K562 (cell line): ENCODE results near the gene CAMK2B. TPM values are rescaled to one million over a fixed set of nuclear protein-coding genes. Genes with fewer than 3 reads are reported as not detected.

ENCODE experiments used
- ATAC-seq: fragments of 200-7000 bp; cut with Tn5 transposase; 3 replicates; pipeline ENCODE4 v1.9.1; 2020; ENCODE audit warnings: moderate library complexity
- BruUV-seq: library from RNA; stranded (reverse); fragments of 400-500 nt; replicated peaks from 2 replicates; lab custom pipeline; 2021; lab: Mats Ljungman, UMichigan
- CTCF ChIA-PET: fragments of 300-600 bp; formaldehyde crosslinking; extraction: SDS; loops from one replicate; lab custom pipeline; 2021; ENCODE audit warnings: low intra/inter-chr PET ratio; lab: Yijun Ruan, JAX
- POLR2A ChIA-PET: fragments of 300-600, 350-650 bp; sonication (Branson Sonifier 250); formaldehyde crosslinking; extraction: SDS; loops from one replicate; lab custom pipeline; 2021; ENCODE audit warnings: antibody characterized with exemption, inconsistent platforms; lab: Yijun Ruan, JAX
- DNase-seq, 4 experiments: peaks; one replicate each; pipeline versions ENCODE4 v3.0.0 to v3.0.0-alpha.2; 2011 to 2018; ENCODE audit warnings: low spot score in 3 of 4, mixed read lengths in 3 of 4; ENCODE audit errors: extremely low read depth in 1 of 4
- FAIRE-seq: peaks from 2 replicates; lab custom pipeline; 2011; peaks lifted over from hg19 to GRCh38; lab: Jason Lieb, UNC
- H2AFZ ChIP-seq: 2 replicates; pipeline ENCODE4 v1.6.0; 2011; ENCODE audit warnings: low read depth, low read length, control low read depth, inconsistent platforms
- H3K27ac ChIP-seq: fragments of 200-600 bp; 3 replicates; pipeline ENCODE4 v1.8.0; 2011; ENCODE audit warnings: low read depth, mild to moderate bottlenecking, control low read depth, inconsistent platforms, low read length, moderate library complexity, mixed read lengths; ENCODE audit errors: extremely low read depth
- H3K27me3 ChIP-seq, 2 experiments: fragments of 300-600 bp in 1 of 2; 2 replicates in 1 of 2; 3 replicates in 1 of 2; pipeline versions ENCODE4 v1.6.0 to v1.8.0; 2011; ENCODE audit warnings: inconsistent platforms in 2 of 2, low read length in 2 of 2, mild to moderate bottlenecking in 1 of 2, mixed read lengths in 1 of 2, moderate library complexity in 1 of 2; ENCODE audit not compliant: control insufficient read depth in 2 of 2, insufficient read depth in 2 of 2
- H3K36me3 ChIP-seq: fragments of 300-600 bp; 3 replicates; pipeline ENCODE4 v1.8.0; 2011; ENCODE audit warnings: mild to moderate bottlenecking, low read length, inconsistent platforms; ENCODE audit not compliant: control insufficient read depth, insufficient read depth
- H3K4me1 ChIP-seq, 2 experiments: fragments of 200-600 bp in 1 of 2; replicated peaks in 1 of 2; 2 replicates in 1 of 2; 3 replicates in 1 of 2; pipeline versions ENCODE4 v1.5.1 to v1.8.0; 2011; ENCODE audit warnings: inconsistent platforms in 2 of 2, low read length in 2 of 2, mild to moderate bottlenecking in 1 of 2, mixed read lengths in 1 of 2, moderate library complexity in 1 of 2; ENCODE audit not compliant: control insufficient read depth in 2 of 2, insufficient read depth in 2 of 2
- H3K4me2 ChIP-seq: 2 replicates; pipeline ENCODE4 v1.6.1; 2011; ENCODE audit warnings: low read length, control low read depth, inconsistent platforms, mixed read lengths; ENCODE audit not compliant: insufficient read depth
- H3K4me3 ChIP-seq: fragments of 200-600 bp; sonication (generic), shearing (Covaris generic); 2 replicates; pipeline ENCODE4 v1.5.1; 2016; ENCODE audit warnings: control low read depth, inconsistent platforms
- H3K79me2 ChIP-seq: fragments of 200-600 bp; 3 replicates; pipeline ENCODE4 v1.8.0; 2011; ENCODE audit warnings: low read length, inconsistent platforms; ENCODE audit not compliant: control insufficient read depth, insufficient read depth
- H3K9ac ChIP-seq, 2 experiments: 2 replicates each; pipeline versions ENCODE4 v1.6.0 to v1.6.1; 2011; ENCODE audit warnings: low read depth in 2 of 2, low read length in 2 of 2, control low read depth in 1 of 2, inconsistent platforms in 1 of 2, mild to moderate bottlenecking in 1 of 2, mixed read lengths in 1 of 2; ENCODE audit not compliant: insufficient read depth in 1 of 2
- H3K9me1 ChIP-seq: one replicate; pipeline ENCODE4 v1.6.0; 2011; ENCODE audit warnings: inconsistent platforms, mild to moderate bottlenecking, low read length, moderate library complexity; ENCODE audit not compliant: control insufficient read depth, insufficient read depth
- H3K9me3 ChIP-seq: replicated peaks from 2 replicates; pipeline ENCODE4 v1.5.1; 2011; ENCODE audit warnings: low read depth, low read length, inconsistent platforms; ENCODE audit not compliant: control insufficient read depth, insufficient read depth
- H4K20me1 ChIP-seq: replicated peaks from 2 replicates; pipeline ENCODE4 v1.6.1; 2011; ENCODE audit warnings: low read length, inconsistent platforms, mixed read lengths; ENCODE audit not compliant: control insufficient read depth, insufficient read depth
- FOXJ3 ChIP-seq: sonication (generic); formaldehyde crosslinking; IDR thresholded peaks from 2 replicates; pipeline ENCODE4 v1.4.0; 2020; ENCODE audit warnings: mild to moderate bottlenecking, missing genetic modification reagents
- GABPB2 ChIP-seq: fragments of 250-450 bp; sonication (Bioruptor Pico); conservative IDR thresholded peaks from 2 replicates; pipeline ENCODE4 v1.5.1; 2021; ENCODE audit warnings: mild to moderate bottlenecking
- NELFE ChIP-seq: IDR thresholded peaks from 2 replicates; pipeline ENCODE4 v1.6.1; 2011; ENCODE audit warnings: mild to moderate bottlenecking; ENCODE audit not compliant: insufficient read depth, insufficient read length
- ZNF79 ChIP-seq: fragments of 250-450 bp; sonication (Bioruptor Pico); IDR thresholded peaks from 2 replicates; pipeline ENCODE4 v1.4.0; 2020; ENCODE audit warnings: low read depth, mild to moderate bottlenecking, moderate library complexity
- WGBS: fragments of 100-300 bp; shearing (Covaris generic); methylation state at CpG from one replicate; pipeline ENCODE4 v1.1.6; 2016; ENCODE audit warnings: low coverage, mixed read lengths; ENCODE audit not compliant: insufficient coverage; ENCODE audit errors: missing lambda C conversion rate; 5-methylcytosine and 5-hydroxymethylcytosine counted together
- in situ Hi-C: fragments of 300-500 bp; cut with MboI; formaldehyde crosslinking; loops from 4 replicates; pipeline ENCODE4 v1.15.0; 2018; ENCODE audit warnings: inconsistent platforms, mixed read lengths
- intact Hi-C: fragments of 100-400 bp; cut with micrococcal nuclease; formaldehyde crosslinking; loops from 2 replicates; pipeline ENCODE4 v1.14.2; 2022
- polyA plus RNA-seq, 8 experiments: library from polyadenylated mRNA; depleted of rRNA in 4 of 8; stranded (reverse) in 5 of 8; unstranded in 3 of 8; fragments of >200 nt; fragmentation: Nextera tagmentation in 2 of 8; fragmentation: Illumina TruSeq in 1 of 8; extraction: Ambion mirVana in 2 of 8; extraction: Trizol in 1 of 8; gene quantifications; 2 replicates each; pipeline versions ENCODE4 v1.2.1 to v1.2.3, GENCODE V29; 2011 to 2014; ENCODE audit warnings: inconsistent platforms in 1 of 8, missing spikeins in 1 of 8
- total RNA-seq, 7 experiments: library from RNA; depleted of rRNA in 6 of 7; stranded (reverse); fragments of >200 nt in 6 of 7; fragmentation: Illumina TruSeq in 2 of 7; extraction: Trizol in 2 of 7; gene quantifications; 2 replicates each; pipeline versions ENCODE4 v1.2.1 to v1.2.3, GENCODE V29; 2011 to 2021; ENCODE audit warnings: low replicate concordance in 1 of 7
- TF ChIP-seq, protein P1 (sequence below): fragments of 200-400 bp; formaldehyde crosslinking; IDR thresholded peaks from 2 replicates; pipeline ENCODE4 v1.6.1; 2017; ENCODE audit warnings: mild to moderate bottlenecking, low read depth, low read length, moderate library complexity
- TF ChIP-seq, protein P2 (sequence below): fragments of 250-450 bp; sonication (Bioruptor Pico); IDR thresholded peaks from 2 replicates; pipeline ENCODE4 v1.4.0; 2020; ENCODE audit warnings: mild to moderate bottlenecking, moderate library complexity, borderline replicate concordance

The CAMK2B gene
- total and polyA plus RNA-seq, 9 of the 15 experiments (the other 6 are each of a cell fraction or from before 2014, with no cell fraction given): 0.04 to 0.09 (median 0.05) TPM; not detected in 4

DNA sequence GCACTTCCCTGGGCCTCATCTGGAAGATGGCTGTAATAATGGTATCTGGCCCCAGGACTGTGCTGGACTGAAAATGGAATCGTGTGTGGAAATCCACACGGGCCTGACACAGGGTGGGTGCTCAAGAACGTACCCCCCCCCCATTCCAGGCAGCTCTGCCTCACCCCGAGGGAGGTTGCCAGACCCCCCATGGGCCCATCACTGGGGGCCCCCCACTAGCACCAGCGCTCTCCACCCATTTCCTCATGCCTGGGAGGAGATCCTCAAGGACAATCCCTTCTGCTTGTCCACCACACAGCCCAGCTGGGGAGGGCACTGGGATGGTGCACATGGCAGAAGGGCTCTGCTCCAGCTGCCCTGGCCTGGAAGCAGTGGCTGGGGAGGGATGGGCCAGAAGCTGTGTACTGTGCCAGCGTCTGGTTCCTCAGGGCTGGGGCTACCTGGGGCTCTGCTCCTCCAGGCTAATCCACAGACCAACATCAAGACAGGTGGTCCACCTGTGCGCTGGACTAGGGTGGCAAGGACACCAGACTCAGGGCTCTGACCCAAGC is 55.4 kb downstream of the CAMK2B start:
- Histone ChIP-seq H3K4me2 (no peak overlapping the region), H3K9me1 (no peaks in the 10 kb centered on the region), H3K9ac (no peak overlapping the region; a peak in 1 of 4 replicates), H3K27me3 (peaks cover 39 to 85% of the 10 kb centered on the region in 2 experiments), H3K79me2 (no peaks in the 10 kb centered on the region), H3K9me3 (no peaks in the 10 kb centered on the region), H3K36me3 (no peaks in the 10 kb centered on the region), H3K4me1 (no peaks in the 10 kb centered on the region; a peak in 2 of 5 replicates), H3K27ac (no peak overlapping the region), H4K20me1 (peaks cover 3% of the 10 kb centered on the region; the same call in 1 of the 2 replicates), H3K4me3 (no peak overlapping the region), H2AFZ (no peak overlapping the region)
- intact Hi-C loops: no loop called here
- no TSS peak for BruUV-seq
- no peak for FAIRE-seq
- no peak for ATAC-seq
- ChIA-PET POLR2A (interaction anchor here (1.0 kb wide), 1 partner anchor 10 kb away, joined by 3 read pairs; no protein-coding TSS in a partner anchor), CTCF (no interaction called here)
- no peak for DNase-seq
- WGBS: 6% methylated on average over 5 of the region's 7 CpGs
- in situ Hi-C loops: no loop called here
- TF ChIP-seq, protein P1, sequence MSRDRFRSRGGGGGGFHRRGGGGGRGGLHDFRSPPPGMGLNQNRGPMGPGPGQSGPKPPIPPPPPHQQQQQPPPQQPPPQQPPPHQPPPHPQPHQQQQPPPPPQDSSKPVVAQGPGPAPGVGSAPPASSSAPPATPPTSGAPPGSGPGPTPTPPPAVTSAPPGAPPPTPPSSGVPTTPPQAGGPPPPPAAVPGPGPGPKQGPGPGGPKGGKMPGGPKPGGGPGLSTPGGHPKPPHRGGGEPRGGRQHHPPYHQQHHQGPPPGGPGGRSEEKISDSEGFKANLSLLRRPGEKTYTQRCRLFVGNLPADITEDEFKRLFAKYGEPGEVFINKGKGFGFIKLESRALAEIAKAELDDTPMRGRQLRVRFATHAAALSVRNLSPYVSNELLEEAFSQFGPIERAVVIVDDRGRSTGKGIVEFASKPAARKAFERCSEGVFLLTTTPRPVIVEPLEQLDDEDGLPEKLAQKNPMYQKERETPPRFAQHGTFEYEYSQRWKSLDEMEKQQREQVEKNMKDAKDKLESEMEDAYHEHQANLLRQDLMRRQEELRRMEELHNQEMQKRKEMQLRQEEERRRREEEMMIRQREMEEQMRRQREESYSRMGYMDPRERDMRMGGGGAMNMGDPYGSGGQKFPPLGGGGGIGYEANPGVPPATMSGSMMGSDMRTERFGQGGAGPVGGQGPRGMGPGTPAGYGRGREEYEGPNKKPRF: no peak
- TF ChIP-seq GABPB2 (CRISPR knock-in tag) (no peak), ZNF79 (no peak), NELFE (no peak), FOXJ3 (no peak)
- TF ChIP-seq, protein P2, sequence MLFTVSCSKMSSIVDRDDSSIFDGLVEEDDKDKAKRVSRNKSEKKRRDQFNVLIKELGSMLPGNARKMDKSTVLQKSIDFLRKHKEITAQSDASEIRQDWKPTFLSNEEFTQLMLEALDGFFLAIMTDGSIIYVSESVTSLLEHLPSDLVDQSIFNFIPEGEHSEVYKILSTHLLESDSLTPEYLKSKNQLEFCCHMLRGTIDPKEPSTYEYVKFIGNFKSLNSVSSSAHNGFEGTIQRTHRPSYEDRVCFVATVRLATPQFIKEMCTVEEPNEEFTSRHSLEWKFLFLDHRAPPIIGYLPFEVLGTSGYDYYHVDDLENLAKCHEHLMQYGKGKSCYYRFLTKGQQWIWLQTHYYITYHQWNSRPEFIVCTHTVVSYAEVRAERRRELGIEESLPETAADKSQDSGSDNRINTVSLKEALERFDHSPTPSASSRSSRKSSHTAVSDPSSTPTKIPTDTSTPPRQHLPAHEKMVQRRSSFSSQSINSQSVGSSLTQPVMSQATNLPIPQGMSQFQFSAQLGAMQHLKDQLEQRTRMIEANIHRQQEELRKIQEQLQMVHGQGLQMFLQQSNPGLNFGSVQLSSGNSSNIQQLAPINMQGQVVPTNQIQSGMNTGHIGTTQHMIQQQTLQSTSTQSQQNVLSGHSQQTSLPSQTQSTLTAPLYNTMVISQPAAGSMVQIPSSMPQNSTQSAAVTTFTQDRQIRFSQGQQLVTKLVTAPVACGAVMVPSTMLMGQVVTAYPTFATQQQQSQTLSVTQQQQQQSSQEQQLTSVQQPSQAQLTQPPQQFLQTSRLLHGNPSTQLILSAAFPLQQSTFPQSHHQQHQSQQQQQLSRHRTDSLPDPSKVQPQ: no peak
